Measurements from ENCODE around the gene TTF2.
"Not testable (repeated sequence)": the region's sequence is repeated elsewhere in the genome, so short reads cannot be mapped to it uniquely, and the experiment has no call there.

The TTF2 gene

DNA sequence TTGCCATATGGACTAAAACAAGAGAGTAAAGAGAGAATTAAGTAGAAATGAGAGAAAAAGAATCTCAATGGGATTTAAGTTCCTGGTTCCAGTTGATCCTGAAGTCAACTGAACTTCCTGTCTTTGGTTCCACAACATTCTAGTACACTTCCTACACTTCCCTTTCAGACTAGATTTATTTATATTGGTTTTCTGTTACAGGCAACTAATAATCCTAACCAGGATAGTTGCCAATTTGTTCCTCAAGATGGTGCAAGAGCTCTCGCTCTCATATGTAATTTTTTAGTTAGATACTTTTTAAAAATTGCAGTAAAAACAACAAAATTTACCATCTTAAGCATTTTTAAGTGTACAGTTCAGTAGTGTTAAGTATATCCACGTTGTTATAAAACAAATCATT lies 90.2 kb downstream of the TTF2 start:
- DNase-seq (ENCODE audit: low read depth in 2 of 2) = no peak

DNA sequence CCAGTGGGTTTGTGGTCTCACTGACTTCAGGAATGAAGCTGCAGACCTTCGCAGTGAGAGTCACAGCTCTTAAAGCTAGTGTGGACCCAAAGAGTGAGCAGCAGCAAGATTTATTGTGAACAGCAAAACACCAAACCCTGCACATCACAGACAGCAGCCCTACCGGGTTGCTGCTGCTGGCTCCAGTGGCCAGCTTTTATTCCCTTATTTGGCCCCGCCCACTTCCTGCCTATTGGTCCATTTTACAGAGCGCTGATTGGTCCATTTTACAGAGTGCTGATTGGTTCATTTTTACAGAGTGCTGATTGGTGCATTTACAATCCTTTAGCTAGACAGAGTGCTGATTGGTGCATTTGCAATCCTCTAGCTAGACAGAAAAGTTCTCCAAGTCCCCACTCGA lies 91.2 kb downstream of the TTF2 start:
- DNase-seq (ENCODE audit: low read depth in 2 of 2) = not testable (repeated sequence)

Data from stimulated activated CD4-positive, alpha-beta T cell treated with anti-CD3 and anti-CD28 coated beads, Interleukin-4, amount 100 ng/mL, for 48 hours (primary cell).